HepG2 (cell line): Measurements from ENCODE around the gene UTP3. TPM values are rescaled to one million over a fixed set of nuclear protein-coding genes. Genes with fewer than 3 reads are reported as not detected.

ENCODE experiments used
- CC2D1A ChIP-seq: sonication (generic); formaldehyde crosslinking; IDR thresholded peaks from 2 replicates; pipeline ENCODE4 v1.8.1; 2023; ENCODE audit warnings: mild to moderate bottlenecking, missing genetic modification reagents
- ELF3 ChIP-seq: IDR thresholded peaks from 2 replicates; pipeline ENCODE4 v1.6.1; 2016; ENCODE audit warnings: missing genetic modification reagents, missing compliant biosample characterization
- ETV6 ChIP-seq: sonication (generic); formaldehyde crosslinking; conservative IDR thresholded peaks from 2 replicates; pipeline ENCODE4 v1.4.0; 2020; ENCODE audit warnings: missing genetic modification reagents
- HES4 ChIP-seq: sonication (generic); formaldehyde crosslinking; IDR thresholded peaks from 2 replicates; pipeline ENCODE4 v1.9.0; 2021; ENCODE audit warnings: mild to moderate bottlenecking, missing genetic modification reagents, borderline replicate concordance
- HOXA3 ChIP-seq: sonication (generic); formaldehyde crosslinking; IDR thresholded peaks from 2 replicates; pipeline ENCODE4 v1.5.0; 2020; ENCODE audit warnings: missing genetic modification reagents
- IRF1 ChIP-seq: sonication (generic); formaldehyde crosslinking; IDR thresholded peaks from 2 replicates; pipeline ENCODE4 v1.4.0; 2020; ENCODE audit warnings: low read depth, mild to moderate bottlenecking, missing genetic modification reagents
- KDM1A ChIP-seq: IDR thresholded peaks from 2 replicates; pipeline ENCODE4 v1.6.1; 2016; ENCODE audit warnings: missing compliant biosample characterization
- NFKB2 ChIP-seq: sonication (generic); formaldehyde crosslinking; IDR thresholded peaks from 2 replicates; pipeline ENCODE4 v1.4.0; 2020; ENCODE audit warnings: missing genetic modification reagents, borderline replicate concordance
- NPAS2 ChIP-seq: sonication (generic); formaldehyde crosslinking; IDR thresholded peaks from 2 replicates; pipeline ENCODE4 v1.8.0; 2022; ENCODE audit warnings: mild to moderate bottlenecking, missing genetic modification reagents, borderline replicate concordance
- PBX3 ChIP-seq: sonication (generic); formaldehyde crosslinking; IDR thresholded peaks from 2 replicates; pipeline ENCODE4 v1.8.1; 2023; ENCODE audit warnings: missing genetic modification reagents, inconsistent platforms, borderline replicate concordance
- PCBP1 ChIP-seq: fragments of 200-400 bp; formaldehyde crosslinking; IDR thresholded peaks from 2 replicates; pipeline ENCODE4 v1.6.1; 2017; ENCODE audit warnings: mild to moderate bottlenecking, low read depth, low read length, borderline replicate concordance
- SALL1 ChIP-seq: sonication (generic); formaldehyde crosslinking; IDR thresholded peaks from 2 replicates; pipeline ENCODE4 v1.8.0; 2022; ENCODE audit warnings: mild to moderate bottlenecking, missing genetic modification reagents
- TMF1 ChIP-seq: sonication (generic); formaldehyde crosslinking; IDR thresholded peaks from 2 replicates; pipeline ENCODE4 v1.8.1; 2022; ENCODE audit warnings: low read depth, missing genetic modification reagents
- TP53 ChIP-seq: sonication (generic); formaldehyde crosslinking; conservative IDR thresholded peaks from 2 replicates; pipeline ENCODE4 v1.4.0; 2020; ENCODE audit warnings: missing genetic modification reagents
- ZMAT5 ChIP-seq: sonication (generic); formaldehyde crosslinking; IDR thresholded peaks from 2 replicates; pipeline ENCODE4 v1.5.0; 2020; ENCODE audit warnings: mild to moderate bottlenecking, low read depth, missing genetic modification reagents, borderline replicate concordance
- ZNF180 ChIP-seq: sonication (generic); formaldehyde crosslinking; IDR thresholded peaks from 2 replicates; pipeline ENCODE4 v1.4.0; 2020; ENCODE audit warnings: low read depth, missing genetic modification reagents, borderline replicate concordance
- ZNF225 ChIP-seq: sonication (generic); formaldehyde crosslinking; IDR thresholded peaks from 2 replicates; pipeline ENCODE4 v1.4.0; 2020; ENCODE audit warnings: mild to moderate bottlenecking, missing genetic modification reagents
- ZNF350 ChIP-seq: sonication (generic); formaldehyde crosslinking; IDR thresholded peaks from 2 replicates; pipeline ENCODE4 v1.4.0; 2020; ENCODE audit warnings: mild to moderate bottlenecking, low read depth, missing genetic modification reagents, borderline replicate concordance
- ZNF367 ChIP-seq: sonication (generic); formaldehyde crosslinking; IDR thresholded peaks from 2 replicates; pipeline ENCODE4 v1.4.0; 2020; ENCODE audit warnings: missing genetic modification reagents, borderline replicate concordance
- ZNF383 ChIP-seq: sonication (generic); formaldehyde crosslinking; IDR thresholded peaks from 2 replicates; pipeline ENCODE4 v1.4.0; 2020; ENCODE audit warnings: missing genetic modification reagents, mild to moderate bottlenecking, borderline replicate concordance
- ZNF543 ChIP-seq: sonication (generic); formaldehyde crosslinking; IDR thresholded peaks from 2 replicates; pipeline ENCODE4 v1.4.0; 2020; ENCODE audit warnings: mild to moderate bottlenecking, missing genetic modification reagents
- ZNF552 ChIP-seq: sonication (generic); formaldehyde crosslinking; IDR thresholded peaks from 2 replicates; pipeline ENCODE4 v1.9.0; 2022; ENCODE audit warnings: missing genetic modification reagents, mild to moderate bottlenecking, borderline replicate concordance
- ZNF589 ChIP-seq: sonication (generic); formaldehyde crosslinking; conservative IDR thresholded peaks from 2 replicates; pipeline ENCODE4 v1.8.0; 2022; ENCODE audit warnings: mild to moderate bottlenecking, moderate library complexity, missing genetic modification reagents
- ZNF746 ChIP-seq: sonication (generic); formaldehyde crosslinking; IDR thresholded peaks from 2 replicates; pipeline ENCODE4 v1.8.0; 2022; ENCODE audit warnings: mild to moderate bottlenecking, missing genetic modification reagents
- ZSCAN25 ChIP-seq: sonication (generic); formaldehyde crosslinking; IDR thresholded peaks from 2 replicates; pipeline ENCODE4 v1.8.0; 2022; ENCODE audit warnings: mild to moderate bottlenecking, missing genetic modification reagents
- polyA plus RNA-seq, 8 experiments: library from polyadenylated mRNA; depleted of rRNA in 3 of 8; stranded (reverse) in 7 of 8; unstranded in 1 of 8; fragments of >200 nt; fragmentation: Illumina TruSeq in 4 of 8; extraction: Trizol in 4 of 8; gene quantifications; 2 replicates each; pipeline versions ENCODE4 v1.2.1 to v1.2.3, GENCODE V29; 2011 to 2016; ENCODE audit warnings: low read depth in 4 of 8, missing spikeins in 1 of 8, mixed read lengths in 1 of 8; ENCODE audit not compliant: insufficient read depth in 1 of 8
- total RNA-seq, 5 experiments: library from RNA; depleted of rRNA; stranded (reverse); fragments of >200 nt; fragmentation: Illumina TruSeq; extraction: Trizol; gene quantifications; 2 replicates each; pipeline ENCODE4 v1.2.3, GENCODE V29; 2016; ENCODE audit warnings: low read depth in 1 of 5

The UTP3 gene
- total and polyA plus RNA-seq, 2 of the 13 experiments (the other 11 are each of a cell fraction or from before 2014, with no cell fraction given): 6.9 to 19.5 TPM

GRCh38 chr4:70687821-70688794 lies at the start of gene UTP3 (continued):
- peak; percentile 66; the same call in 1 of the 2 replicates for TF ChIP-seq HES4 (CRISPR knock-in tag)
- TF ChIP-seq KDM1A (CRISPR knock-in tag): no peak
- TF ChIP-seq ZNF746: no peak; the same call in 1 of the 2 replicates
- peak; percentile 50; the same call in 1 of the 2 replicates for TF ChIP-seq TP53 (CRISPR knock-in tag)
- TF ChIP-seq ZMAT5 (CRISPR knock-in tag): no peak
- TF ChIP-seq PBX3: no peak; the same call in 1 of the 2 replicates
- TF ChIP-seq ZNF383 (CRISPR knock-in tag): no peak
- peak; percentile 75 for TF ChIP-seq ZSCAN25 (CRISPR knock-in tag)
- peak; percentile 92 for TF ChIP-seq ELF3
- no peak for TF ChIP-seq PCBP1
- TF ChIP-seq NPAS2 (CRISPR knock-in tag): no peak
- TF ChIP-seq ZNF350: peak; percentile 98
- peak; percentile 89; the same call in 1 of the 2 replicates for TF ChIP-seq ETV6 (CRISPR knock-in tag)
- TF ChIP-seq ZNF367 (CRISPR knock-in tag): peak; percentile 94
- TF ChIP-seq SALL1 (CRISPR knock-in tag): peak; percentile 89
- no peak for TF ChIP-seq ZNF180 (CRISPR knock-in tag)
- no peak; the same call in 1 of the 2 replicates for TF ChIP-seq ZNF589 (CRISPR knock-in tag)
- TF ChIP-seq ZNF543 (CRISPR knock-in tag): peak; percentile 82
- peak; percentile 92; the same call in 1 of the 2 replicates for TF ChIP-seq HOXA3 (CRISPR knock-in tag)
- no peak for TF ChIP-seq ZNF225 (CRISPR knock-in tag)
- TF ChIP-seq ZNF552 (CRISPR knock-in tag): peak; percentile 70
- 0 out of 2 replicates have a peak, but pooled peaks have one; percentile 87 for TF ChIP-seq CC2D1A (CRISPR knock-in tag)
- TF ChIP-seq TMF1 (CRISPR knock-in tag): peak; percentile 88
- TF ChIP-seq IRF1: no peak
- peak; percentile 51; the same call in 1 of the 2 replicates for TF ChIP-seq NFKB2 (CRISPR knock-in tag)
